K562 (cell line): Measurements from ENCODE around the gene NOD2. TPM values are rescaled to one million over a fixed set of nuclear protein-coding genes. Genes with fewer than 3 reads are reported as not detected.

Experiments used
- ATAC-seq: fragments of 200-7000 bp; cut with Tn5 transposase; 3 replicates; pipeline ENCODE4 v1.9.1; 2020; ENCODE audit warnings: moderate library complexity
- BruUV-seq: library from RNA; stranded (reverse); fragments of 400-500 nt; replicated peaks from 2 replicates; lab custom pipeline; 2021; lab: Mats Ljungman, UMichigan
- CTCF ChIA-PET: fragments of 300-600 bp; formaldehyde crosslinking; extraction: SDS; loops from one replicate; lab custom pipeline; 2021; ENCODE audit warnings: low intra/inter-chr PET ratio; lab: Yijun Ruan, JAX
- POLR2A ChIA-PET: fragments of 300-600, 350-650 bp; sonication (Branson Sonifier 250); formaldehyde crosslinking; extraction: SDS; loops from one replicate; lab custom pipeline; 2021; ENCODE audit warnings: antibody characterized with exemption, inconsistent platforms; lab: Yijun Ruan, JAX
- DNase-seq, 4 experiments: peaks; one replicate each; pipeline versions ENCODE4 v3.0.0 to v3.0.0-alpha.2; 2011 to 2018; ENCODE audit warnings: low spot score in 3 of 4, mixed read lengths in 3 of 4; ENCODE audit errors: extremely low read depth in 1 of 4
- FAIRE-seq: peaks from 2 replicates; lab custom pipeline; 2011; peaks lifted over from hg19 to GRCh38; lab: Jason Lieb, UNC
- H2AFZ ChIP-seq: 2 replicates; pipeline ENCODE4 v1.6.0; 2011; ENCODE audit warnings: low read depth, low read length, control low read depth, inconsistent platforms
- H3K27ac ChIP-seq: fragments of 200-600 bp; 3 replicates; pipeline ENCODE4 v1.8.0; 2011; ENCODE audit warnings: low read depth, mild to moderate bottlenecking, control low read depth, inconsistent platforms, low read length, moderate library complexity, mixed read lengths; ENCODE audit errors: extremely low read depth
- H3K27me3 ChIP-seq, 2 experiments: fragments of 300-600 bp in 1 of 2; 2 replicates in 1 of 2; 3 replicates in 1 of 2; pipeline versions ENCODE4 v1.6.0 to v1.8.0; 2011; ENCODE audit warnings: inconsistent platforms in 2 of 2, low read length in 2 of 2, mild to moderate bottlenecking in 1 of 2, mixed read lengths in 1 of 2, moderate library complexity in 1 of 2; ENCODE audit not compliant: control insufficient read depth in 2 of 2, insufficient read depth in 2 of 2
- H3K36me3 ChIP-seq: fragments of 300-600 bp; 3 replicates; pipeline ENCODE4 v1.8.0; 2011; ENCODE audit warnings: mild to moderate bottlenecking, low read length, inconsistent platforms; ENCODE audit not compliant: control insufficient read depth, insufficient read depth
- H3K4me1 ChIP-seq, 2 experiments: fragments of 200-600 bp in 1 of 2; replicated peaks in 1 of 2; 2 replicates in 1 of 2; 3 replicates in 1 of 2; pipeline versions ENCODE4 v1.5.1 to v1.8.0; 2011; ENCODE audit warnings: inconsistent platforms in 2 of 2, low read length in 2 of 2, mild to moderate bottlenecking in 1 of 2, mixed read lengths in 1 of 2, moderate library complexity in 1 of 2; ENCODE audit not compliant: control insufficient read depth in 2 of 2, insufficient read depth in 2 of 2
- H3K4me2 ChIP-seq: 2 replicates; pipeline ENCODE4 v1.6.1; 2011; ENCODE audit warnings: low read length, control low read depth, inconsistent platforms, mixed read lengths; ENCODE audit not compliant: insufficient read depth
- H3K4me3 ChIP-seq: fragments of 200-600 bp; sonication (generic), shearing (Covaris generic); 2 replicates; pipeline ENCODE4 v1.5.1; 2016; ENCODE audit warnings: control low read depth, inconsistent platforms
- H3K79me2 ChIP-seq: fragments of 200-600 bp; 3 replicates; pipeline ENCODE4 v1.8.0; 2011; ENCODE audit warnings: low read length, inconsistent platforms; ENCODE audit not compliant: control insufficient read depth, insufficient read depth
- H3K9ac ChIP-seq, 2 experiments: 2 replicates each; pipeline versions ENCODE4 v1.6.0 to v1.6.1; 2011; ENCODE audit warnings: low read depth in 2 of 2, low read length in 2 of 2, control low read depth in 1 of 2, inconsistent platforms in 1 of 2, mild to moderate bottlenecking in 1 of 2, mixed read lengths in 1 of 2; ENCODE audit not compliant: insufficient read depth in 1 of 2
- H3K9me1 ChIP-seq: one replicate; pipeline ENCODE4 v1.6.0; 2011; ENCODE audit warnings: inconsistent platforms, mild to moderate bottlenecking, low read length, moderate library complexity; ENCODE audit not compliant: control insufficient read depth, insufficient read depth
- H3K9me3 ChIP-seq: replicated peaks from 2 replicates; pipeline ENCODE4 v1.5.1; 2011; ENCODE audit warnings: low read depth, low read length, inconsistent platforms; ENCODE audit not compliant: control insufficient read depth, insufficient read depth
- H4K20me1 ChIP-seq: replicated peaks from 2 replicates; pipeline ENCODE4 v1.6.1; 2011; ENCODE audit warnings: low read length, inconsistent platforms, mixed read lengths; ENCODE audit not compliant: control insufficient read depth, insufficient read depth
- MNT ChIP-seq, 2 experiments: fragments of 450-650 bp; conservative IDR thresholded peaks; 2 replicates each; pipeline ENCODE4 v1.6.1; 2017; ENCODE audit warnings: mild to moderate bottlenecking in 2 of 2, moderate library complexity in 2 of 2
- SMAD2 ChIP-seq: fragments of 150-350 bp; IDR thresholded peaks from 2 replicates; pipeline ENCODE4 v1.6.1; 2014; ENCODE audit warnings: low read depth, mild to moderate bottlenecking, low read length
- TBL1XR1 ChIP-seq, 2 experiments: IDR thresholded peaks; 2 replicates each; pipeline ENCODE4 v1.6.1; 2012; ENCODE audit warnings: improper control_type of control experiment in 2 of 2, low read length in 2 of 2, mild to moderate bottlenecking in 1 of 2
- ZNF586 ChIP-seq: fragments of 450-650 bp; formaldehyde crosslinking; conservative IDR thresholded peaks from 2 replicates; pipeline ENCODE4 v1.4.0; 2020; ENCODE audit warnings: mild to moderate bottlenecking, moderate library complexity
- WGBS: fragments of 100-300 bp; shearing (Covaris generic); methylation state at CpG from one replicate; pipeline ENCODE4 v1.1.6; 2016; ENCODE audit warnings: low coverage, mixed read lengths; ENCODE audit not compliant: insufficient coverage; ENCODE audit errors: missing lambda C conversion rate; 5-methylcytosine and 5-hydroxymethylcytosine counted together
- in situ Hi-C: fragments of 300-500 bp; cut with MboI; formaldehyde crosslinking; loops from 4 replicates; pipeline ENCODE4 v1.15.0; 2018; ENCODE audit warnings: inconsistent platforms, mixed read lengths
- intact Hi-C: fragments of 100-400 bp; cut with micrococcal nuclease; formaldehyde crosslinking; loops from 2 replicates; pipeline ENCODE4 v1.14.2; 2022
- polyA plus RNA-seq, 8 experiments: library from polyadenylated mRNA; depleted of rRNA in 4 of 8; stranded (reverse) in 5 of 8; unstranded in 3 of 8; fragments of >200 nt; fragmentation: Nextera tagmentation in 2 of 8; fragmentation: Illumina TruSeq in 1 of 8; extraction: Ambion mirVana in 2 of 8; extraction: Trizol in 1 of 8; gene quantifications; 2 replicates each; pipeline versions ENCODE4 v1.2.1 to v1.2.3, GENCODE V29; 2011 to 2014; ENCODE audit warnings: inconsistent platforms in 1 of 8, missing spikeins in 1 of 8
- total RNA-seq, 7 experiments: library from RNA; depleted of rRNA in 6 of 7; stranded (reverse); fragments of >200 nt in 6 of 7; fragmentation: Illumina TruSeq in 2 of 7; extraction: Trizol in 2 of 7; gene quantifications; 2 replicates each; pipeline versions ENCODE4 v1.2.1 to v1.2.3, GENCODE V29; 2011 to 2021; ENCODE audit warnings: low replicate concordance in 1 of 7

NOD2 gene
- total and polyA plus RNA-seq, 9 of the 15 experiments (the other 6 are each of a cell fraction or from before 2014, with no cell fraction given), result 0.04 TPM; not detected in 8

GRCh38 chr16:50676684-50677225, 16.7 kb upstream of the NOD2 start:
- WGBS, result 3% methylated on average over 9 of the region's 9 CpGs
- no TSS peak for BruUV-seq
- H3K9ac ChIP-seq, result no peak overlapping the region
- FAIRE-seq, result no peak
- H3K4me1 ChIP-seq, result no peaks in the 10 kb centered on the region
- no peak for DNase-seq
- H3K36me3 ChIP-seq, result no peaks in the 10 kb centered on the region
- CTCF ChIA-PET, result no interaction called here
- intact Hi-C loops, result no loop called here
- H3K4me2 ChIP-seq, result no peak overlapping the region
- peaks cover 3% of the 10 kb centered on the region; the same call in 1 of the 2 replicates for H3K9me3 ChIP-seq
- in situ Hi-C loops, result no loop called here
- no peaks in the 10 kb centered on the region for H3K79me2 ChIP-seq
- no peak for ATAC-seq
- H3K9me1 ChIP-seq, result no peaks in the 10 kb centered on the region
- no peak overlapping the region for H2AFZ ChIP-seq
- POLR2A ChIA-PET, result interaction anchor here (1.2 kb wide), 1 partner anchor 10 kb away, joined by 4 read pairs; no protein-coding TSS in a partner anchor
- H3K27ac ChIP-seq, result no peak overlapping the region
- peaks cover 0 to 20% of the 10 kb centered on the region in 2 experiments; a peak in 2 of 5 replicates for H3K27me3 ChIP-seq
- H3K4me3 ChIP-seq, result no peak overlapping the region
- no peak for TF ChIP-seq MNT (conservative IDR thresholded peaks at IDR 0.05)
- no peak for TF ChIP-seq ZNF586 (CRISPR knock-in tag)
- no peak for TF ChIP-seq TBL1XR1 (IDR thresholded peaks at IDR 0.05; ENCODE audit: low read length in 2 of 2)
- no peak for TF ChIP-seq SMAD2
- H4K20me1 ChIP-seq, result no peaks in the 10 kb centered on the region
